A549 treated with GW870086 at 1 μM for 4 hours (cell line): Measurements from ENCODE around the gene VSIR. TPM values are rescaled to one million over a fixed set of nuclear protein-coding genes. Genes with fewer than 3 reads are reported as not detected.

Experiments used
- total RNA-seq: library from RNA; stranded (reverse); fragments of 200-300 nt; extraction: Qiagen RNA extraction; gene quantifications from 5 replicates; pipeline ENCODE4 v1.2.3, GENCODE V29; 2022; ENCODE audit warnings: low read depth

Gene VSIR
- 26.4 to 35.1 TPM (median 31.4 TPM) in 5 replicates for total RNA-seq

GRCh38 chr10:71773221-71773971 lies at the start of gene VSIR:
Gene VSIR (minus strand): TSS chr10:71773520. CDS start chr10:71773439, 81 bp downstream.

GRCh38 chr10:71719464-71720201 lies 53.7 kb downstream of the VSIR start, which contains the start of gene C10orf105:
Gene C10orf105 (minus strand): TSS chr10:71719778. CDS start chr10:71716337, 3,441 bp downstream.

Other genes with a start within 250 kb of the VSIR start
- gene C10orf105, start 53.7 kb downstream of the VSIR start, total RNA-seq, result not detected in 5 replicates
- 816 to 957 TPM (median 880 TPM) in 5 replicates for gene PSAP, start 77.7 kb upstream of the VSIR start, total RNA-seq
- 39.3 to 51.6 TPM (median 50.0 TPM) in 5 replicates for gene CHST3, start 190.9 kb upstream of the VSIR start, total RNA-seq